HG03025 (cell line): ENCODE data around the gene LIN7A.
A peak's percentile ranks its signal among the peaks of the same experiment; 100 is the strongest.

Experiments used
- ATAC-seq: cut with Tn5 transposase; IDR thresholded peaks from one replicate; pipeline ENCODE4 v1.9.1; 2021; ENCODE audit warnings: mild to moderate bottlenecking, moderate library complexity; ENCODE audit not compliant: unreplicated experiment, low FRiP score

Gene LIN7A, protein sequence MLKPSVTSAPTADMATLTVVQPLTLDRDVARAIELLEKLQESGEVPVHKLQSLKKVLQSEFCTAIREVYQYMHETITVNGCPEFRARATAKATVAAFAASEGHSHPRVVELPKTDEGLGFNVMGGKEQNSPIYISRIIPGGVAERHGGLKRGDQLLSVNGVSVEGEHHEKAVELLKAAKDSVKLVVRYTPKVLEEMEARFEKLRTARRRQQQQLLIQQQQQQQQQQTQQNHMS

DNA sequence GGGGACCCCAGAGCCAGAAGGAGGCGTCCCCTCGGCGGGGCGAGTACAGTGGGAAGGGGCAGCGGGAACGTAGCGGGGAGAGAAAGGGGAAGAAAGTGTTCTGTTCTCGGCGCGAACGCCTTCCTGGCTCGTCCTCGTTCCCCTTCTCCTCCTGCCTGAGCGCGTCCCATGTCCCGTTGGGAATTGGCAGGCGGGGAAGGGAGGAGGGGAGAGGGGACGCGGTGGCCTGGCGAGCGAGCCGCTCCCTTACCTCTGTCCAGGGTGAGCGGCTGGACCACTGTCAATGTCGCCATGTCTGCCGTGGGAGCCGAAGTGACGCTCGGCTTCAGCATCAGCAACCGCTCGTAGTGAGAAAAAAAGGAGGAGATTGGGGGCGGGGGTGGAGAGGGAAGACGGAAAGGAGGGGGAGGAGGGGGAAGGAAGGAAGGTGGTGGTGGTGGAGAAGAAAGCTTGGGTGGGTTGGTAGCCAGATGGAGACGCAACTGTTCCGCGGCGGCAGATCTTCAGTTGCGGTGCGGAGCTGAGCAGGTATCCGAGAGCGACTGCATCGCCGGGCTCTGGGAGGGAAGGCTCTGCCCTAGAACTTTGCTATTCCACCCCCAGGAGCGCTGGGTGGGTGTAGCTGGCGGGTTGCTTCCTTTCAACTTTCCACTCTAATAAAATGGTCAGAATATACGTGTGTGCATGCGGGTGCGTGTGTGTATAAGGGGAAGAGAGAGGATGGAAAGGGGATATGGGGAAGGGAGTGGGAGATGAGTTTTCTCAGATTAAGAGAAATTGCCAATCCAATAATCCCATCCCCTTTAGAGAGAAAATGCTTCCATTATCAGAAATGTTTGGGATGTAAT lies at the start of gene LIN7A:
TSS of gene LIN7A (minus strand) at position 544 of the 848 bp plus-strand sequence. CDS start at position 332, 212 bp downstream.
- ATAC-seq = no peak

DNA sequence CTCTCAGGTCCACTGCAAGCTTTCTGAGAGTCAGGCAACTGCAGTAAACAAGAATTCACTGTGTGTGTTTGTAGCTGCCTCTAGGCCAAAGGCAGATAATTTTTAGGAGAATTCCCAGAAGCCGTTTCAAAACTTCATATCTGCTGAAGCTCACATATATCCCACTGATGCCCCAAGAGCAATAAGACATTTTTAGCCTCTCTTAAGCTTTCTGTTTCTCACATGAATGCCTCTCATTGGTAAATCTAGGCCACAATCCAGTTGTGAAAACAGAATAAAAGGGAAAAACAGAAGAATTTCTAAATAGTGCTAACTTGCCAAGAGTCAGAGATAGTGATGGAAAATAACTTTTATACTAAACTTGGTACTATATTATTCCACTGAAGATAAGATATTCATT lies 48.5 kb upstream of the LIN7A start:
- no peak for ATAC-seq

DNA sequence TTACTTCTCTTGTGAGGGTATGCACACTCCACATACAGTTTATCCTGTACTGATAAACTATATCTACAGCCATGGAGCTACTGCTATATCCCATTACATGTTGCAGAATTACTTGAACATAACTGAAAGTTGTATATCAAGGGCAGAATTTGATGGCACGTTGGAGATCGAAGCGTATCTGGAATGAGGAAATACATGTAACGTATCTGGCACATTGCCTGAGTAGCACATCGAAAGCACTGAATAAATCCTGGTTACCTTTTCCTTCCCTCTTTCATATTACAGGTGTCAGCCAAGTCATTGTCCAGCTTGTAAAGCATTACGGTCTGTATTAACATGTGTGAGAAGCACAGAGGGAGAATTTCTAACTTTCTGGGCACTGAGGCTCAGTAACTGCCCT lies 42.1 kb upstream of the LIN7A start:
- no peak for ATAC-seq

DNA sequence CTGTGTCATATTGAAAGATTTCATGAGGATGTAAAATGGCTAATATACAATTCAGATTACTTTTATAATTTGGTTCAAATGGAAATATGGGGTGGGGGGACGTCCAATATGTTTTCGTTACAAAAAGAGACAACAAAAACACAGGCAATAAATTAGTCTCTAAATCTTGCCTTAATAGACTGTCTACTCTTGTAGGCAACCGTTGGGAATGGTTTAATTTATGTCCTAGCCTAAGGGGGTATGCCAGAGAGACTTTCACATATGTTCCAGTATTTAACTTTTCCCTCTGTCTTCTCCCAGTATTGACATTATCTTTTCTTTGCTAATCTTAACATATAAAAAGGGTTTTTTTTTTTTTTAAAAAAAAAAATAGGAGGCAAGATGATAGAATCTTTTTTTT lies 41.5 kb upstream of the LIN7A start:
- no peak for ATAC-seq

GRCh38 chr12:80977346-80977745 lies 39.6 kb upstream of the LIN7A start:
- no peak for ATAC-seq

GRCh38 chr12:80968326-80968725 lies 30.6 kb upstream of the LIN7A start:
- ATAC-seq = no peak

- ATAC-seq = no peak
Observed at GRCh38 chr12:80967565-80967964, 29.8 kb upstream of the LIN7A start.

DNA sequence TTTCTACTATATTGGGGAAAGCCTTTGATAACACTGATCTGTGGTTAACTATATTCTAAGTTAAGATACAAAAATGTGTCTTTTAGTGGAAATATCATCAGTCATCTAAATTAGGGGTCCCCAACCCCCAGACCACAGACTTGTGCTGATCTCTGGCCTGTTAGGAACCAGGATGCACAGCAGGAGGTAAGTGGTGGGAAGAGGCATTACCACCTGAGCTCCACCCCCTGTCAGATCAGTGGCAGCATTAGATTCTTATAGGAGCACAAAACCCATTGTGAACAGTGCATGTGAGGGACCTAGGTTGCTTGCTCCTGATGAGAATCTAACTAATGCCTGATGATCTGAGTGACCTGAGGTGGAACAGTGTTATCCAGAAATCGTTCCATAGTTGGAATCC lies 28.3 kb upstream of the LIN7A start:
- no peak for ATAC-seq

DNA sequence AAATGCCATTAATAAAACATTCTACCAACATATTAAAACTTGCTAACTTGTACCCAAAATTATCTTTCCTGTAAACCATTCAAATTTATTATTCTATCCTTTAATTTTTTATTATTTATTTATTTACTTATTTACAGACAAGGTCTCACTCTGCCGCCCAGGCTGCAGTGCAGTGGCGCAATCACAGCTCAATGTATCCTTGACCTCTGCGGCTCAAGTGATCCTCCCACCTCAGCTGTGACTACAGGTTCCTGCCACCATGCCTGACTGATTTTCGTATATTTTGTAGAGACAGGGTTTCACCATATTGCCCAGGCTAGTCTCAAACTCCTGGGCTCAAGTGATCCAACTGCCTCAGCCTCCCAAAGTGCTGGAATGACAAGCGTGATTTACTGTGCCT lies 20.4 kb upstream of the LIN7A start:
- no peak for ATAC-seq

DNA sequence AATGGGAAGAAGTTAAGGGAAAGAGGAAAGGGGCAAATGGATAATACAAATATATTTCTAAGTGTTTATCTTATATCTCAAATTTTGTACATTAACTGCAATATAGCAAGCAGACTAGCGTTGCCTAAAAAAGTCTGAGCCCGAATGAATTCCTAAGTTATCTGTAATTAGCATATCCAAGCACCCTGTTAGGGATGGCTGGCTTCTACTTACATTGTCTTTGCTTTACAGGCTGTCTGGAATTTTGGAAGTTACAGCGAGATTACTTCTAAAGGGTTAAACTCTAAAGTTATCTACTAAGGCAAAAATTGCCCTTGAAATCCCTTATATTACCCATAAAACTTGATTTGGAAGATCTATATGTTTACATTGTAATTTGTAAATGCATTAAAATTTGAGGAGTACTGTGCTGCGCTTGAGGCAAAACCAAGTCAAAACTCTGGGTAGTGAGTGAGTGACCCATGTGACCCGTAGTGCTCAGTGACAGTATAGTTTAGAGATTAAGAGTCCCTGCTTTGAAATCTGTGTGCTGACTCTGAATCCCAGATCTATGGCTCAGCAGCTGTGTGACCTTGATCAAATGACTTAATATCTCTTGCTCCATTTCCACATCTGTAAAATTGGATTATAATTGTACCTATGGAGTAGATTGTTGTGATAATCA lies 17.3 kb upstream of the LIN7A start:
- ATAC-seq = no peak

- ATAC-seq = no peak
Observed at GRCh38 chr12:80952443-80952842, 14.7 kb upstream of the LIN7A start.

GRCh38 chr12:80946591-80946990 lies 8.9 kb upstream of the LIN7A start:
- no peak for ATAC-seq

DNA sequence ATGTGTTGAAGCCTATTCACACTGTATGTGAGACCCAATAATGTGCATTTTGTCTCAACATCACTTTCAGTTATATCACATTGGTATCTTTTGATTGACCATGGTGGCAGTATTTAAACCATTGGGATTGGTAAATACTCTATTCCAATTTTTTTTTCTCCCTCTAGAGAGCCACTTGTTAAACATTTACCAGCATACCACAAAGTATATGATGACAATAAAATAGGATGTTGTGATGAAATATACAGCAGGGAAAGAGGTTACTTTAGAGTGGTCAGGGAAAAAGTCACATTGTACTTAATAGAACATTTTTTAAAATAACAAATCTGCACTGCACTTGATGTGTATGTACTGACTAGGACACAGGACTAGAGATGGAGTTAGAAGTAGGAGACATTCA lies 5.6 kb upstream of the LIN7A start:
- ATAC-seq = no peak

GRCh38 chr12:80941916-80942315 lies 4.2 kb upstream of the LIN7A start:
- no peak for ATAC-seq

- no peak for ATAC-seq
Observed at GRCh38 chr12:80939231-80939950, 1.7 kb upstream of the LIN7A start.

DNA sequence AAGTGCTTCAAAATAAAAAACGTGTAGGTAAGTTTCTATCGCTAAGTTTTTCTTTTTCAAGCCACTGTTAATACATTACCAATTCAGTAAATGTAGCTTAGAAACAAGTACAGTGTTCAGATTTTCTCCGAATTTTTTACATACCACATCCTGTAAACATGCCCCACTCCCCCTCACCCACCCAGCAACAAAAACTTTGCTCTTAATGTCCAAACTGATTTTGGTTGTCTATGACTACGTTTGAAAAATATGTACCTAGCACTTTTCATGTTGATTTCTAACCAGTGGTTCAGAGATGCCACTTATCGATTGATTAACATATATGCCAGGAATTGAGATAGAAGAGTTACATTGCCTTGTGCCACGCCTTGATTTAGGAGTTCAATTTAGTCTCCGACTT lies 663 bp upstream of the LIN7A start:
- ATAC-seq = no peak

DNA sequence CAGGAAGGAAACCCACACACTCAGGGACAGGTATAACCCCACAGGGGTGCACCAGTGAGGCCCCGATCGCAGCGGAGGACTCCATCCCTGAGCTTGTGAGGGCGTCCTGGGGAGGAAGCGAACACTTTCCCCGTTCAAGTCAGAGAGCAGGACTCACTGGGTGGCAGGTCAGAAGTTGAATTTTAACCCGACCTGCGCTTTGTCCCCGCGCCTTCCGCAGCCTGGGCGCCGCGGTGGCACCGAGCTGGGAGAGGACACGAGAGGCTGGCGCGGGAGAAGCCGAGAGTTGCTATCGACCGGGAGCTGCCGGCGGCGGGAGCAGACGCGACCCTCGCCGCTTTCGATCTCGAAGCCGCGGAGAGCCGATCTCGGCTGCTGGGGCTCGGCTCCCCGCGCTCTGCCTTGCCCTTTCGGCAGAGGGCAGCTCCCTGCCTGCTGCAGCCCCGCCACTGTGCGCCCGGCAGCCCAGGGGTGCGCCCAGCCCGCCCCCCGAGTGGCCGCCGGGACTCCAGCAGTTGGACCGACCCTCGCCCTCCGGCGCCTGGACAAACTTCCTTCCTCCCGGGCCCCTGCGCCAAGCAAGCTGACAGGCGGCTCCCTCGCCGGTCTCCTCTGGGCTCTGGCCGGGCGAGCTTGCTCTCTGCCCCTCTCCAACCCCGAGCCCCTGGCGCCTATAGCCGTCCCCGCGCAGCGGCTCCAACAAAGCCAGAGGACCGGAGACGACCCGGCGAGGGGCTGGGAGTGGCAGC lies 918 bp downstream of the LIN7A start:
- ATAC-seq = peak; percentile 57

GRCh38 chr12:80936353-80936641 lies 1.4 kb downstream of the LIN7A start:
- ATAC-seq = no peak

GRCh38 chr12:80935111-80935510 lies 2.6 kb downstream of the LIN7A start:
- ATAC-seq = no peak

DNA sequence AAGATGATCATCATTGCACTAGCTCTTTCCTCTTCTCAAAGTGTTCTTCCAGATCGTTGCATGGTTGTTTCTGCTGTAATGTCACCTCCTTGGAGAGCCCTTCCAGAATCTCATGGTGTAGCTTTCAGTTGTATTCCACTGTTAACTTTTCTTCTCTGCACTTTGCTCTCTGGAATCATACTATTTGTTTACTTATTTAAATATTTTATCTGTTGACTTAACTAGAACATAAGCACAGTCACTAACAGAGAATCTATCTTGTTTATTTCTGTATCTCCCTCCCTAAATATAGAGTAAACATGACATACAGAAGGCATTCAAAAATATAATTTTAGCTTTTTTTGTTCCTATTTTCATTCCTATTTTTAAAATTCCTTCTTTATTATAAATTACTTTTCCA lies 11.8 kb downstream of the LIN7A start:
- no peak for ATAC-seq
